Lung (tissue), 12 donors: ENCODE measurements around the gene NGEF. TPM values are rescaled to one million over a fixed set of nuclear protein-coding genes. Genes with fewer than 3 reads are reported as not detected.

ENCODE experiments used
- ATAC-seq: fragments of 200-7000 bp; cut with Tn5 transposase; one replicate; pipeline ENCODE4 v1.9.1; 2020; ENCODE audit warnings: moderate number of reproducible peaks; ENCODE audit not compliant: insufficient read depth, low FRiP score
- DNase-seq, 3 donors: peaks; one replicate each; pipeline ENCODE4 v3.0.0-alpha.2; 2013 to 2017
- H3K27ac ChIP-seq, 2 donors: one replicate each; pipeline ENCODE4 v1.5.1; 2013; ENCODE audit warnings: mild to moderate bottlenecking in 2 of 2, moderate library complexity in 2 of 2, control low read depth in 1 of 2, inconsistent platforms in 1 of 2, low read depth in 1 of 2, low read length in 1 of 2
- H3K27me3 ChIP-seq, 3 donors: one replicate each; pipeline ENCODE4 v1.5.1; 2013; ENCODE audit warnings: low read length in 2 of 3; ENCODE audit not compliant: control insufficient read depth in 3 of 3, insufficient read depth in 3 of 3
- H3K36me3 ChIP-seq, 4 donors: one replicate each; pipeline ENCODE4 v1.5.1; 2013; ENCODE audit warnings: low read length in 4 of 4, mild to moderate bottlenecking in 1 of 4, moderate library complexity in 1 of 4; ENCODE audit not compliant: control insufficient read depth in 4 of 4, insufficient read depth in 4 of 4
- H3K4me1 ChIP-seq, 5 donors: one replicate each; pipeline ENCODE4 v1.5.1; 2013; ENCODE audit warnings: low read length in 5 of 5, mild to moderate bottlenecking in 2 of 5, moderate library complexity in 1 of 5; ENCODE audit not compliant: control insufficient read depth in 5 of 5, insufficient read depth in 5 of 5
- H3K4me3 ChIP-seq: one replicate; pipeline ENCODE4 v1.5.1; 2013; ENCODE audit warnings: mild to moderate bottlenecking, control low read depth, moderate library complexity
- H3K9ac ChIP-seq, 2 donors: one replicate each; pipeline ENCODE4 v1.5.1; 2013; ENCODE audit warnings: low read length in 2 of 2, control low read depth in 1 of 2; ENCODE audit not compliant: insufficient read depth in 1 of 2
- H3K9me3 ChIP-seq, 4 donors: one replicate each; pipeline ENCODE4 v1.5.1; 2013; ENCODE audit warnings: low read length in 3 of 4, mild to moderate bottlenecking in 1 of 4, moderate library complexity in 1 of 4; ENCODE audit not compliant: control insufficient read depth in 4 of 4, insufficient read depth in 3 of 4
- WGBS, 2 donors: extraction: QIAGEN DNeasy Blood & Tissue Kit; methylation state at CpG; one replicate each; pipeline ENCODE4 v1.1.7; 2013; 5-methylcytosine and 5-hydroxymethylcytosine counted together
- polyA plus RNA-seq, 2 donors: library from polyadenylated mRNA; stranded (reverse); fragments of 200-250 nt; gene quantifications; one replicate each; pipeline ENCODE4 v1.2.1, GENCODE V29; 2013
- total RNA-seq, 2 donors: library from RNA; depleted of rRNA in 1 of 2; stranded (reverse); fragments of >200 nt in 1 of 2; gene quantifications; one replicate each; pipeline ENCODE4 v1.2.1, GENCODE V29; 2014 to 2021
- TF ChIP-seq, protein P1 (sequence below): IDR thresholded peaks from 2 replicates; pipeline ENCODE4 v1.5.1; 2012; ENCODE audit warnings: mild to moderate bottlenecking; ENCODE audit errors: control extremely low read depth, extremely low read depth
- donor health status: control.
- donor health status: control.
- donor health status: Bipolar disorder and iron deficiency.
- donor health status: healthy.
- donor health status: DM: yes; HTN: yes; CAD: no.

The NGEF gene
- total and polyA plus RNA-seq, 4 donors = 0.35 to 2.4 (median 1.5) TPM

- 78 to 83% methylated on average over 9 of the region's 9 CpGs for WGBS, 2 donors
- Histone ChIP-seq H3K27ac (no peak overlapping the region), H3K4me3 (no peak overlapping the region), H3K4me1 (peaks cover 0 to 16% (median 4%) of the 10 kb centered on the region in 5 donors), H3K27me3 (peaks cover 10 to 33% (median 31%) of the 10 kb centered on the region in 3 donors), H3K9me3 (peaks cover 0 to 4% (median 0%) of the 10 kb centered on the region in 4 donors), H3K36me3 (no peaks in the 10 kb centered on the region), H3K9ac (no peak overlapping the region)
- DNase-seq = no peak
- no peak for ATAC-seq
- TF ChIP-seq, protein P1, sequence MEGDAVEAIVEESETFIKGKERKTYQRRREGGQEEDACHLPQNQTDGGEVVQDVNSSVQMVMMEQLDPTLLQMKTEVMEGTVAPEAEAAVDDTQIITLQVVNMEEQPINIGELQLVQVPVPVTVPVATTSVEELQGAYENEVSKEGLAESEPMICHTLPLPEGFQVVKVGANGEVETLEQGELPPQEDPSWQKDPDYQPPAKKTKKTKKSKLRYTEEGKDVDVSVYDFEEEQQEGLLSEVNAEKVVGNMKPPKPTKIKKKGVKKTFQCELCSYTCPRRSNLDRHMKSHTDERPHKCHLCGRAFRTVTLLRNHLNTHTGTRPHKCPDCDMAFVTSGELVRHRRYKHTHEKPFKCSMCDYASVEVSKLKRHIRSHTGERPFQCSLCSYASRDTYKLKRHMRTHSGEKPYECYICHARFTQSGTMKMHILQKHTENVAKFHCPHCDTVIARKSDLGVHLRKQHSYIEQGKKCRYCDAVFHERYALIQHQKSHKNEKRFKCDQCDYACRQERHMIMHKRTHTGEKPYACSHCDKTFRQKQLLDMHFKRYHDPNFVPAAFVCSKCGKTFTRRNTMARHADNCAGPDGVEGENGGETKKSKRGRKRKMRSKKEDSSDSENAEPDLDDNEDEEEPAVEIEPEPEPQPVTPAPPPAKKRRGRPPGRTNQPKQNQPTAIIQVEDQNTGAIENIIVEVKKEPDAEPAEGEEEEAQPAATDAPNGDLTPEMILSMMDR = no peak
These were observed 83.6 kb downstream of the NGEF start for GRCh38 chr2:232929303-232930058.

DNA sequence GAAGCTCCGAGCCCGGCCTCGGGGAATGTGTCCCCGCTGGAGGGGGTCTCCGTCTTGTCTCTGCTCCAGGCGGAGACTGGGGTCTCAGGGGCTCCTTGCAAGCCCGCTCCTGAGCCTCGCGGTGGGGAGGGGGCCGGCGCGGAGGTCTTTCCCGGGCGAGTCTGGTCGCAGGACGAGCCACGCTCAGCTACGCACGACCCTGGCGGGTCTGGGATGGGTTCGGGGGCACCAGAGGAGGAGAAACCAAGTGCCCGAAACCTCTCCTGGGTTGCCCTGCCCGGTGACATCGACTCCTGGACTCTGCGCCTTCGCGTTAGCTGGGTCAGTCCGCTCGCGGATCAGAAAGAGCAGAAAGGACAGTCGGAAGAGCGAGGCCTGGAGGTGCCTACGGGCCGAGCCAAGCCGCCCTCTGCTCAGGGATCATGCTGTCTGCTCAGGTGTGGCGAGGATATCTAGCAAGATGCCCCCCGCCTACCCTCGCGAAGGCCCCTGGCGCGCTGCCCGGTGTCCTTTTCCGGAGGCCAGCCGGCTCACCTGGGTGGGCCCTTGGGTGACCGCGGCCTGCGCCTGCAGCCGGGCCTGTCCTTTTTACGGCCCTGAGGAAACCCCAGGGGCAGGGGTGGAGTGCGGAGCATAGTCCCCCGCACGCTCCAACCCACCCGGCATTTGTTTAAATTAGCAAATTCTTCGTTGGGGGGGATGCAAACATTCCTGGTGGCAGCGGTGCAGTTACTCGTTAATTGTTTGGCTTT lies 84.3 kb downstream of the NGEF start:
- TF ChIP-seq, protein P1 = no peak
- Histone ChIP-seq H3K36me3 (no peaks in the 10 kb centered on the region), H3K4me3 (no peak overlapping the region), H3K4me1 (peaks cover 0 to 16% (median 4%) of the 10 kb centered on the region in 5 donors), H3K9me3 (peaks cover 0 to 6% (median 0%) of the 10 kb centered on the region in 4 donors), H3K9ac (no peak overlapping the region), H3K27me3 (peaks cover 10 to 34% (median 33%) of the 10 kb centered on the region in 3 donors), H3K27ac (no peak overlapping the region)
- ATAC-seq = no peak
- peak in 1 of 3 donors; percentile 3 for DNase-seq
- 22 to 23% methylated on average over 52 to 56 of the region's 56 CpGs for WGBS, 2 donors

DNA sequence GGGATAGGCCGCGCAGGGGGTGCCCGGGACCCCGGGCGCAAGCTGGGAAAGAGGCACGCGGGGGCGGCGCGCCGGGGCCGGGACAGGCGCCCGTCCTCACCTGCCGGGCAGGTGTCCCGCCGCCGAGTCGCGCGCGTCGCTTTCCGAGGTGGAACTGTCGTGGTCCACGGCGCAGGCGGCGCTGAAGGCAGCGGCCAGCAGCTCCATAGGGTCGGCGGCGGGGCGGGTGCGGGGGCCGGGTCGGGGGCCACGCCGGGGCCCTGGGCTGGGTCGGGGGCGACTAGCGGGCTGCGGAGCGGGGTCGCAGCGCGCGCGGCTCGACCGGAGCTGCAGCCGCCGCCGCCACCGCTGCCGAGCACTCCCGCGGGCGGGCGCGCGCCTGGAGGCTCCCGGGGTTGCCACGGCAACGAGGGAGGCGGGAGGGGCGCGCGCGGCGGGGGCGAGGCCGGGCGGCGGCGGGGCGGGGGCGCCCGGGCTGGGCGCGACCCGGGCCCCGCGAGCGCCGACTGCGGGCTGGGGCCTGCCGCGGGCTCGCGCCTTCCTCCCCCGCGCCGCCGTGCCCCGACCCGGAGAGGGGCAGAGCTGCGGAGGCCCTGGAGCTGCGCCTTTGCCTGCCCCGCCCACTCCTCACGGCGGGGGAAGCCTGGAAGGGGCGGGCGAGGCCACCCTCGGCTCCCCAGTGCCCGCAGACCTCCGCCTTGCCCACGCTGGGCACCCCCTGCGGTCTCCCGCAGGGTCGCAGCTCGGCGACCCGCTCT lies 85.1 kb downstream of the NGEF start:
- 1 to 2% methylated on average over 45 to 114 of the region's 114 CpGs for WGBS, 2 donors
- peaks cover 0 to 6% (median 0%) of the 10 kb centered on the region in 4 donors for H3K9me3 ChIP-seq
- no peak overlapping the region for H3K4me3 ChIP-seq
- TF ChIP-seq, protein P1 = no peak
- H3K27ac ChIP-seq = no peak overlapping the region
- H3K36me3 ChIP-seq = no peaks in the 10 kb centered on the region
- H3K27me3 ChIP-seq = peaks cover 10 to 34% (median 33%) of the 10 kb centered on the region in 3 donors
- ATAC-seq (no peak), DNase-seq (peak in 1 of 3 donors; percentile 47)
- peaks cover 0 to 16% (median 4%) of the 10 kb centered on the region in 5 donors for H3K4me1 ChIP-seq
- no peak overlapping the region for H3K9ac ChIP-seq
